GM08714 (cell line): ENCODE data around the gene FRMD3.

Experiments
- H3K4me3 ChIP-seq: fragments of 200-500 bp; sonication (Bioruptor generic); 2 replicates; pipeline ENCODE4 v1.5.1; 2014; ENCODE audit warnings: mild to moderate bottlenecking, low read length, inconsistent platforms
- ZNF274 ChIP-seq: IDR thresholded peaks from 2 replicates; pipeline ENCODE4 v1.6.1; 2012; ENCODE audit warnings: mild to moderate bottlenecking, low read depth, low read length

FRMD3 gene

DNA sequence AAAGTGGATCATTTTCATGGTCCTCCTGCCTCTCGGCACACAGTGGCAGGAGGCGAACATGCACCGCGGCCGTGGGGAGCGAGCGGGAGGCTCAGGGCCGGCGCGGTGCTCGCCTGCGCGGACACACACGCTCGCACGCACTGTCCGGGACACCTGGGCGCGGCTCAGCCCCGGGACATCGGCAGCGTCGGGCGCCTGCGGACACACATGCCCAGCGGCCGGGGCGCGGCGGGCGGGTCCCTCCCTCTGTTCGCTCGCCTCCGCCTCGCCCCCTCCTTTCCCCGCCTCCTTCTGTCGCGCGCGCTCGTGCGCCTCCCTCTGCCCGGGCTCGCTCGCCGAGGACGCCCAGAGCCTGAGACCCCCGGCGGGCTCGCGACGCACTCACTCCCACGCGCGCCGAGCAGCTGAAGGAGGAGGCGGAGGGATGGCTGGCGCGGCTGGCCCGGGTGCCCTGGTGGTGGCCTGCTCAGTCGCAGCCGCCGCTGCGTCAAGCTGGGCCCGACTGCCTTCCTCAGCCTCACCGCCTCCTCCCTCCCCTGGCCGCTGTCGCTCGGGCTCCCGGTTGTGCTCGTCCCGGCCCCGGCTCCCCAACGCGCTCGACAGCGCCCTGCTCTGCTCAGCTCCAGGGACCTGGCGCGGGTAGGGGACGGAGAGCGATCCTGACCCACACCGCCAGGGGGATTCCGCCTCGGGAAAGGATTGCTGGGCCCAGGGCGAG lies at the start of gene FRMD3:
Gene FRMD3 (minus strand): TSS at position 230 of the 718 bp plus-strand sequence. CDS start 170 bp downstream, at position 60.
- no peak for TF ChIP-seq ZNF274
- no peak within 1 kb of the TSS for H3K4me3 ChIP-seq

GRCh38 chr9:83584995-83585394 lies 46.8 kb upstream of the FRMD3 start:
- no peak overlapping the region for H3K4me3 ChIP-seq
- no peak for TF ChIP-seq ZNF274

- TF ChIP-seq ZNF274, result no peak
- no peak overlapping the region for H3K4me3 ChIP-seq
Observed at GRCh38 chr9:83583151-83584014, 45.2 kb upstream of the FRMD3 start.

GRCh38 chr9:83582029-83582428 lies 43.8 kb upstream of the FRMD3 start:
- no peak for TF ChIP-seq ZNF274

GRCh38 chr9:83574482-83574881 lies 36.3 kb upstream of the FRMD3 start:
- no peak for TF ChIP-seq ZNF274
- H3K4me3 ChIP-seq, result no peak overlapping the region

More at GRCh38 chr9:83582029-83582428, 43.8 kb upstream of the FRMD3 start:
- H3K4me3 ChIP-seq, result no peak overlapping the region

DNA sequence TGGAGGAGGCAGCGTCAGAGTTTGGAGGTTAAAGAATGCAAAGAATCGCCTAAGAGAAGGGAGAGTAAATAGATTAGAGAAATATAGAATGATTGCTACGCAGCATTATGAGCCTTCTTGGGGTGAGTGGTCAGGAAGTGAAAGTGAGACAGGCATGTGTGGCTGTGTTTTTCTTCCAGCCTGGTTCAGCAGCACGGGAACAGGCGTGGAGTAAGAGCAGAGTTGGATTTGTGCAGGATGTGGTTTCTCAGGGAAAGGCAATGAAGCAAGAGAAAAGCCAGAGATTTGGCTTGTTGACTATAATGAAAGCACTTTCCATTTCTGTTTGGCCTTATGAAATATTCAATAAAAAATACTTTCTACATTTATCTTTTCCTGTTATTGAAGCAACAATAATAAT lies 34.3 kb upstream of the FRMD3 start:
- no peak for TF ChIP-seq ZNF274
- no peak overlapping the region for H3K4me3 ChIP-seq

DNA sequence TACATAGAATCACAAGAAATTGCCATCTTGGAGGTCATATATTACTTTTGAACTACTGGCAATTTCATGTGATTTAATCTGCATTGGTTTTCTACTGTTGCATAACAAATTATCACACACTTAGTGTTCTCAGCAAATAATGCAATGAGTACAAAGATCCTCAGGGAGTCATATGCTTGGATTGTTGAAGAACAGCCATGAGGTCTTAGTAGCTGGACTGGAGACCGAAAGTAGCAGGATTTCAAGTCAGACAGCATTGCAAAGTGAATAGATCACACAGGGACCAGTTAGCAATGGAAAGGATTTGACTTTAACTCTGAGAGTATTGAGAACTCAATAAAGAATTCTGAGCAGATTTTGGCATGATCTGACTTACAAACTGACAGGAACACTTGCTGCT lies 32.2 kb upstream of the FRMD3 start:
- TF ChIP-seq ZNF274, result no peak
- H3K4me3 ChIP-seq, result no peak overlapping the region

- no peak overlapping the region for H3K4me3 ChIP-seq
- no peak for TF ChIP-seq ZNF274
Observed at GRCh38 chr9:83569326-83569725, 31.1 kb upstream of the FRMD3 start.

GRCh38 chr9:83563360-83563759 lies 25.2 kb upstream of the FRMD3 start:
- no peak for TF ChIP-seq ZNF274
- H3K4me3 ChIP-seq, result no peak overlapping the region

- no peak for TF ChIP-seq ZNF274
- no peak overlapping the region for H3K4me3 ChIP-seq
Observed at GRCh38 chr9:83560169-83560826, 22.1 kb upstream of the FRMD3 start.

DNA sequence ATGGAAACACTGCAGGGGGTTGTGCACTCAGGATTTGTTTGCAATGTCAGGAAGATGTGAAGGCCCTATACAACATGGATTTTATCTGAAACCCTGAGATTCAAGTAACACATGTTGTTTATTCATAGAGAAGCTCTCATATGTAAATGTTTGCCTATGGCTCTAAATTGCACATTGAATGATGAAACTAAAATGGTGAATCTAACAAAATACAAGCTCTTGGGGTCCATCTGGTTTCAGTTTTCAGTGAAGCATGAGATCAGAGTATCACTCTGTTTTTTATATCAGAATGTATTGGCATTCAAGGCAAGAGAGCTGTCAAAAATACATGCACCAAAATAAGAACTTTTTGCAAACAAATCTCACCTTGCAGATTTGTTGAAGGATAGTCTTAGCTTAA lies 19.6 kb upstream of the FRMD3 start:
- no peak for TF ChIP-seq ZNF274

DNA sequence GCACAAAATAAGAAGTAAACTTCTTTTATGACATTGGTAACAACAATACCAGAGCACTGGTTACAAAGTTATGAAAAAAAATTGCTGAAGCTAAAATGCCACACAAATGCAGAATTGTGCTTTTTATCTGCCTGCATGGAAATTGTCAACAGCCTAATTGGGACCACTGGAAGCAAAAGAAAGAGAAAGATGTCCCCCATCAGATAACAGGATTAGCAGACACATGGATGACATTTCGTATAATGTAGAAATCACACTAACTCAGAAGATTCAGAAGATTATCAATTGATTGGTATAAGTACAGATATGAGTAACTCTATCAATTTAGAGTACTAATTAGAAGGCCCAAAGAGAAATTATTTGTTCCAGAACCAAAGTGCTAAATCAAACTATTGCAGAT lies 19.1 kb upstream of the FRMD3 start:
- TF ChIP-seq ZNF274, result no peak
- H3K4me3 ChIP-seq, result no peak overlapping the region

More for the DNA sequence above, 19.6 kb upstream of the FRMD3 start:
- H3K4me3 ChIP-seq, result no peak overlapping the region

DNA sequence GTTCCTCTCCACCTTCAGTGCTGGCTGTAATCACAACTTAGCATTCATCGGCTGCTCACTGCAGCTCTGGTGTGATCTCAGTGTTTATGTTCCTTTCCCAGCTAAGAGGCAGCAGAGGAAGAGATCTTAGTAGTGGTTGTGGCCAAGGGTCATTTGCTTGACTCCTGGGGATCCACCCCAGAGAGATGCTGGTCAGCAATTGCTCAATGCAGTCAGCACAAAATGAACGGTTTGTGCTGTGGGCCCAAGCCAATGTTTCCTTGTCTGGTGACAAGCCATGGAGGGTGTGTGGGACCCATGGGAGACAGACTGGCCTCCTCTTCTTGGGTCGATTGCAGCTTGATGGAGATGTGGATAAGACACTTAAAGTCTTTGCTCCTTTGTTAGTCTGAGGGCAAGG lies 16.1 kb upstream of the FRMD3 start:
- no peak for TF ChIP-seq ZNF274
- no peak overlapping the region for H3K4me3 ChIP-seq

- TF ChIP-seq ZNF274, result no peak
Observed at GRCh38 chr9:83544002-83544698, 5.9 kb upstream of the FRMD3 start.

More at GRCh38 chr9:83544002-83544698, 5.9 kb upstream of the FRMD3 start:
- H3K4me3 ChIP-seq, result no peak overlapping the region
